ENCODE measurements around the gene TFDP1. TPM values are rescaled to one million over a fixed set of nuclear protein-coding genes. Genes with fewer than 3 reads are reported as not detected.

TFDP1 gene
- total and polyA plus RNA-seq, 10 donors = 21.7 to 91.7 (median 51.7) TPM

DNA sequence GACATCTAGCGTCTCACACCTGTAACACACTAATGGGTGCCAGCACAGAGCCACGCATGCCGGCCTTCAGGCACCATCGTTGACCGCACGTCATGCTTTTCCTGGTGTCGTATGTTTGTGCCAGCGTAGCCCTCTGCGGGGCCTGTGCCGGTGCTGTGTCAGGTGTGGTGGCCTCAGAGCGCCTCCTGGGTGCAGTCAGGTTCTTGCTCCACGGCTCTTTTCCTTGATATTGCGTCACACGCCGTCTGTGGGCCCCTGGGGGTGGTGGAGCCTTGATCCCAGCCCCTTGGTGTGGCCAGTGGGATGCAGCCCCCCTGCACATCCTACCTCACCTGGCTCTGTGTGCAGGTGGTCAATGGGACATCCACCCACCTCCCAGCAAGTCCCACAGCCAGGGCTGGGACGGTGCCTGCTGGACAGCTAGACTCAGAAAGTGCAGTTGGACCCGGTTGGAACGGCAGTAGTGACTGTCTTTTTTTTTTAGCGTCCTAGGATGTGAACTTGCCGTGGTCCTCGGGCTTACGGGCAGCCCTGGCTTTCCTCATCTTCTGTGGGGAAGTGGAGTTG is 24.5 kb downstream of the TFDP1 start:
- peak overlapping the region in 1 of 8 donors; percentile 51 for H3K4me3 ChIP-seq
- H3K9me3 ChIP-seq = no peaks in the 10 kb centered on the region
- intact Hi-C loops (cut with DNase I; ENCODE audit: low total_unique reads) = no loop called here
- no peak for DNase-seq
- peaks cover 0 to 87% (median 20%) of the 10 kb centered on the region in 6 donors for H3K36me3 ChIP-seq
- WGBS, 5 donors = 73 to 89% (median 84%) methylated on average over 19 to 22 of the region's 22 CpGs
- peak in 1 of 3 donors; percentile 36 for TF ChIP-seq POLR2AphosphoS5 (IDR thresholded peaks at IDR 0.05)
- no peak for TF ChIP-seq POLR2A (IDR thresholded peaks at IDR 0.05)
- TF ChIP-seq, protein P1, sequence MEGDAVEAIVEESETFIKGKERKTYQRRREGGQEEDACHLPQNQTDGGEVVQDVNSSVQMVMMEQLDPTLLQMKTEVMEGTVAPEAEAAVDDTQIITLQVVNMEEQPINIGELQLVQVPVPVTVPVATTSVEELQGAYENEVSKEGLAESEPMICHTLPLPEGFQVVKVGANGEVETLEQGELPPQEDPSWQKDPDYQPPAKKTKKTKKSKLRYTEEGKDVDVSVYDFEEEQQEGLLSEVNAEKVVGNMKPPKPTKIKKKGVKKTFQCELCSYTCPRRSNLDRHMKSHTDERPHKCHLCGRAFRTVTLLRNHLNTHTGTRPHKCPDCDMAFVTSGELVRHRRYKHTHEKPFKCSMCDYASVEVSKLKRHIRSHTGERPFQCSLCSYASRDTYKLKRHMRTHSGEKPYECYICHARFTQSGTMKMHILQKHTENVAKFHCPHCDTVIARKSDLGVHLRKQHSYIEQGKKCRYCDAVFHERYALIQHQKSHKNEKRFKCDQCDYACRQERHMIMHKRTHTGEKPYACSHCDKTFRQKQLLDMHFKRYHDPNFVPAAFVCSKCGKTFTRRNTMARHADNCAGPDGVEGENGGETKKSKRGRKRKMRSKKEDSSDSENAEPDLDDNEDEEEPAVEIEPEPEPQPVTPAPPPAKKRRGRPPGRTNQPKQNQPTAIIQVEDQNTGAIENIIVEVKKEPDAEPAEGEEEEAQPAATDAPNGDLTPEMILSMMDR (IDR thresholded peaks at IDR 0.05 in 8 of 11, conservative IDR thresholded peaks at IDR 0.05 in 3 of 11) = no peak
- peak overlapping the region in 4 of 8 donors; percentile 84 to 89 (median 86) for H3K27ac ChIP-seq
- H3K4me1 ChIP-seq = peaks cover 0 to 62% (median 23%) of the 10 kb centered on the region in 6 donors
- H3K27me3 ChIP-seq (replicated peaks in 1 of 7) = no peaks in the 10 kb centered on the region

DNA sequence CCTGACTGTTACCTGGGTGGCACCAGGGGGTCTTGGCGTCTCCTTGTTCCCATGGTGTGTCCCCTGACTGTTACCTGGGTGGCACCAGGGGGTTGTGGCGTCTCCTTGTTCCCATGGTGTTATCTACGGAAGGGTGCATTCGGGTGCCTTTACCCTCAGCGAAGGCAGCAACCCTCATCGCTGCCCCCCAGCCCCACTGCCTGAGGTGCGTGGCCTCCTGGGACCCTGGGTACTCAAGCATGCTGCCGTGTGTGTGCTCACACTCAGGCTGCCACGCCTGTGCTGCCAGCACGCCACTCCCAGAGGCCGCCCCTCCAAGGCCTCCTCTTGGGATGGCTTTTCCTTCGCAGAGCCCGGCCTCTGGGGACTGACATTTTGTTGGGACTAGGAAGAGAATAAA is 25.1 kb downstream of the TFDP1 start:
- Histone ChIP-seq H3K36me3 (peaks cover 0 to 87% (median 20%) of the 10 kb centered on the region in 6 donors), H3K27ac (peak overlapping the region in 4 of 8 donors; percentile 5 to 89 (median 86)), H3K4me3 (no peak overlapping the region), H3K27me3 (replicated peaks in 1 of 7) (no peaks in the 10 kb centered on the region), H3K4me1 (peaks cover 0 to 56% (median 23%) of the 10 kb centered on the region in 6 donors), H3K9me3 (no peaks in the 10 kb centered on the region)
- no peak for DNase-seq
- intact Hi-C loops (cut with DNase I; ENCODE audit: low total_unique reads) = no loop called here
- WGBS, 5 donors = 82 to 95% (median 94%) methylated on average over 6 to 13 of the region's 13 CpGs
- no peak for TF ChIP-seq POLR2AphosphoS5 (IDR thresholded peaks at IDR 0.05)
- TF ChIP-seq, protein P1 (IDR thresholded peaks at IDR 0.05 in 8 of 11, conservative IDR thresholded peaks at IDR 0.05 in 3 of 11) = no peak
- no peak for TF ChIP-seq POLR2A (IDR thresholded peaks at IDR 0.05)

DNA sequence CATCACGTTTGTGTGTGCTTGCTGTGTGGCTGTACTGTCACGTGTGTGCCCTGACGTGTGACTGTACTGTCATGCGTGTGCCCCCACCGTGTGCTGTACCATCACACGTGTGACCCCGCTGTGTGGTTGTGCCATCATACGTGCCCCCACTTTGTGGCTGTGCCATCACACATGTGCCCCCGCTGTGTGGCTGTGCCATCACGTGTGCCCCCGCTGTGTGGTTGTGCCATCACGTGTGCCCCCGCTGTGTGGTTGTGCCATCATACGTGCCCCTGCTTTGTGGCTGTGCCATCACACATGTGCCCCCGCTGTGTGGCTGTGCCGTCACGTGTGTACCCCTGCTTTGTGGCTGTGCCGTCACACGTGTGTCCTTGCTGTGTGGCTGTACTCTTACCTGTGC is 25.7 kb downstream of the TFDP1 start:
- Histone ChIP-seq H3K9me3 (no peaks in the 10 kb centered on the region), H3K27ac (peak overlapping the region in 2 of 8 donors; percentile 5 to 89), H3K4me3 (no peak overlapping the region), H3K4me1 (peaks cover 0 to 58% (median 21%) of the 10 kb centered on the region in 6 donors), H3K36me3 (peaks cover 0 to 87% (median 20%) of the 10 kb centered on the region in 6 donors), H3K27me3 (replicated peaks in 1 of 7) (no peaks in the 10 kb centered on the region)
- TF ChIP-seq POLR2AphosphoS5 (IDR thresholded peaks at IDR 0.05) = no peak
- no peak for TF ChIP-seq POLR2A (IDR thresholded peaks at IDR 0.05)
- TF ChIP-seq, protein P1 (IDR thresholded peaks at IDR 0.05 in 8 of 11, conservative IDR thresholded peaks at IDR 0.05 in 3 of 11) = no peak
- 94 to 97% (median 95%) methylated on average over 18 to 19 of the region's 19 CpGs for WGBS, 5 donors
- intact Hi-C loops (cut with DNase I; ENCODE audit: low total_unique reads) = no loop called here
- no peak for DNase-seq

DNA sequence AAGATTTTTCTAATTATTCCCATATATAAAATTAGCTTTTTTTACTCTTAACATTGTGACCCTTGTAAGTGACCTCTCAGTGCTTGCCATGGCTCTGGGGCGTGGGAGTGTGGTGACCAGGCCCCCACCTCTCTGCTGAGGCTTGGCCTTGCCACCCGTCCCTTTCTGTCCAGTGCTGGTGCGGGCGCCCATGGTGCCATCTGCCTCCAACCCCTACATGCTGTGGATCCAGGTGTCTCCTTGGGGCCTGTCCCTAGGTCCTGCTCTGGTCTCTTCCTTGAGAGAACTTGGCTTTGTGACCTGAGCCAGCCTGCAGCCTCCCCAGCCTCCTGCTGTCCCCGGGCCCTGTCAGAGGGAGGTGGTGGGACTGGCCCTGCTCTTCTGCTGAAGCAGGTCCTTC is 27.4 kb downstream of the TFDP1 start:
- DNase-seq = no peak
- Histone ChIP-seq H3K4me1 (peaks cover 0 to 65% (median 19%) of the 10 kb centered on the region in 6 donors), H3K4me3 (no peak overlapping the region), H3K27me3 (replicated peaks in 1 of 7) (no peaks in the 10 kb centered on the region), H3K36me3 (peaks cover 0 to 84% (median 20%) of the 10 kb centered on the region in 6 donors), H3K27ac (peak overlapping the region in 1 of 8 donors; percentile 10), H3K9me3 (no peaks in the 10 kb centered on the region)
- TF ChIP-seq POLR2A (IDR thresholded peaks at IDR 0.05) = no peak
- TF ChIP-seq POLR2AphosphoS5 (IDR thresholded peaks at IDR 0.05) = no peak
- TF ChIP-seq, protein P1 (IDR thresholded peaks at IDR 0.05 in 8 of 11, conservative IDR thresholded peaks at IDR 0.05 in 3 of 11) = no peak
- 89 to 97% (median 93%) methylated on average over 5 of the region's 5 CpGs for WGBS, 5 donors
- intact Hi-C loops (cut with DNase I; ENCODE audit: low total_unique reads) = no loop called here

Measured in spleen (tissue), 11 donors.